H1 (cell line): ENCODE results near the gene TRABD2B. TPM values are rescaled to one million over a fixed set of nuclear protein-coding genes. Genes with fewer than 3 reads are reported as not detected.

ENCODE experiments used
- HDAC2 ChIP-seq, 2 experiments: fragments of 300-600 bp in 1 of 2; sonication (generic) in 1 of 2; IDR thresholded peaks; 2 replicates each; pipeline ENCODE4 v1.6.1; 2011 to 2012; ENCODE audit warnings: low read depth in 2 of 2, low read length in 2 of 2, mild to moderate bottlenecking in 2 of 2, moderate library complexity in 2 of 2, borderline replicate concordance in 1 of 2, inconsistent platforms in 1 of 2
- KDM5A ChIP-seq: fragments of 200-600 bp; IDR thresholded peaks from 2 replicates; pipeline ENCODE4 v1.7.1; 2012; ENCODE audit warnings: mild to moderate bottlenecking, low read length, inconsistent platforms, mixed read lengths
- POU5F1 ChIP-seq: IDR thresholded peaks from 2 replicates; pipeline ENCODE4 v1.6.1; 2011; ENCODE audit warnings: low read depth, mild to moderate bottlenecking, low read length, moderate library complexity
- SP2 ChIP-seq: IDR thresholded peaks from 2 replicates; pipeline ENCODE4 v1.6.1; 2012; ENCODE audit warnings: mild to moderate bottlenecking, low read length, inconsistent platforms
- polyA plus RNA-seq, 7 experiments: library from polyadenylated mRNA; depleted of rRNA in 3 of 7; stranded (reverse) in 5 of 7; unstranded in 2 of 7; fragments of >200 nt in 5 of 7; fragments of 200-250 nt in 2 of 7; gene quantifications; 1 replicate in 5 of 7; 2 replicates in 1 of 7; 4 replicates in 1 of 7; pipeline versions ENCODE4 v1.2.1 to v1.2.3, GENCODE V29; 2011 to 2013; ENCODE audit warnings: missing spikeins in 2 of 7, mixed read lengths in 2 of 7
- total RNA-seq: library from RNA; stranded (reverse); fragmentation: NEBNext Ultra II Directional; extraction: Animal tissue kit (Norgen Biotek cat#: 25700); gene quantifications from 2 replicates; pipeline ENCODE4 v1.2.1, GENCODE V29; 2021
- TF ChIP-seq, protein P1 (sequence below): fragments of 300-600 bp; sonication (generic); IDR thresholded peaks from 2 replicates; pipeline ENCODE4 v1.7.1; 2012; ENCODE audit warnings: low read length, moderate library complexity, mild to moderate bottlenecking, inconsistent platforms; ENCODE audit not compliant: insufficient replicate concordance

Gene TRABD2B
- total and polyA plus RNA-seq, 2 of the 8 experiments (the other 6 are each of a cell fraction or from before 2014, with no cell fraction given) = 0.95 to 3.4 TPM

DNA sequence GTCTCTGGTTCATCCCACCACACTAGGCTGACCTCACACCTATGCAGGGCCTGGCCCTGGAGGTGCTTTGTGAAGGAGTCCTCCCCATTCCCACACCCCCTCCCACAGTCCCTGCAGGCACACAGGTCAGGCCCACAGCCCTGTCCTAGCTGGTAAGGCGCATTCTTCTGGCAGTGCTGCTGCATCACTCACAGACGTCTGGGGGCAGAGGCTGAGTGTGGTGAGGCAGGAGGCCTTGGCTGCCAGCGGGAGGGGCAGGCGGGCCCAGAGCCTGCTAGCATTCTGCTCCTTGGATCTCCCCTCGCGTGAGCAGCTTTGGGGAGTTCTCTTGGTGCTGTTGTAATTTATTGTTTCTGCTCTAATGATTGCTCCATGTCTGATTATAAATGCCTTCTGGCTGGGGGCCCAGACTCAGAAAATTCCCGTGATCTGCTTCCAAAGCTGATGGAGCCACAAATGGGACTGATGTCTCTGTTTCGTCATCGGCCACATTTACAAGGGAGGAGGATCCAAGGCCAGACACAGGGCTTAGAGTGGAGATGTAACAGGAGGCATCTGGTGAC is 62.9 kb downstream of the TRABD2B start (continued):
- TF ChIP-seq, protein P1, sequence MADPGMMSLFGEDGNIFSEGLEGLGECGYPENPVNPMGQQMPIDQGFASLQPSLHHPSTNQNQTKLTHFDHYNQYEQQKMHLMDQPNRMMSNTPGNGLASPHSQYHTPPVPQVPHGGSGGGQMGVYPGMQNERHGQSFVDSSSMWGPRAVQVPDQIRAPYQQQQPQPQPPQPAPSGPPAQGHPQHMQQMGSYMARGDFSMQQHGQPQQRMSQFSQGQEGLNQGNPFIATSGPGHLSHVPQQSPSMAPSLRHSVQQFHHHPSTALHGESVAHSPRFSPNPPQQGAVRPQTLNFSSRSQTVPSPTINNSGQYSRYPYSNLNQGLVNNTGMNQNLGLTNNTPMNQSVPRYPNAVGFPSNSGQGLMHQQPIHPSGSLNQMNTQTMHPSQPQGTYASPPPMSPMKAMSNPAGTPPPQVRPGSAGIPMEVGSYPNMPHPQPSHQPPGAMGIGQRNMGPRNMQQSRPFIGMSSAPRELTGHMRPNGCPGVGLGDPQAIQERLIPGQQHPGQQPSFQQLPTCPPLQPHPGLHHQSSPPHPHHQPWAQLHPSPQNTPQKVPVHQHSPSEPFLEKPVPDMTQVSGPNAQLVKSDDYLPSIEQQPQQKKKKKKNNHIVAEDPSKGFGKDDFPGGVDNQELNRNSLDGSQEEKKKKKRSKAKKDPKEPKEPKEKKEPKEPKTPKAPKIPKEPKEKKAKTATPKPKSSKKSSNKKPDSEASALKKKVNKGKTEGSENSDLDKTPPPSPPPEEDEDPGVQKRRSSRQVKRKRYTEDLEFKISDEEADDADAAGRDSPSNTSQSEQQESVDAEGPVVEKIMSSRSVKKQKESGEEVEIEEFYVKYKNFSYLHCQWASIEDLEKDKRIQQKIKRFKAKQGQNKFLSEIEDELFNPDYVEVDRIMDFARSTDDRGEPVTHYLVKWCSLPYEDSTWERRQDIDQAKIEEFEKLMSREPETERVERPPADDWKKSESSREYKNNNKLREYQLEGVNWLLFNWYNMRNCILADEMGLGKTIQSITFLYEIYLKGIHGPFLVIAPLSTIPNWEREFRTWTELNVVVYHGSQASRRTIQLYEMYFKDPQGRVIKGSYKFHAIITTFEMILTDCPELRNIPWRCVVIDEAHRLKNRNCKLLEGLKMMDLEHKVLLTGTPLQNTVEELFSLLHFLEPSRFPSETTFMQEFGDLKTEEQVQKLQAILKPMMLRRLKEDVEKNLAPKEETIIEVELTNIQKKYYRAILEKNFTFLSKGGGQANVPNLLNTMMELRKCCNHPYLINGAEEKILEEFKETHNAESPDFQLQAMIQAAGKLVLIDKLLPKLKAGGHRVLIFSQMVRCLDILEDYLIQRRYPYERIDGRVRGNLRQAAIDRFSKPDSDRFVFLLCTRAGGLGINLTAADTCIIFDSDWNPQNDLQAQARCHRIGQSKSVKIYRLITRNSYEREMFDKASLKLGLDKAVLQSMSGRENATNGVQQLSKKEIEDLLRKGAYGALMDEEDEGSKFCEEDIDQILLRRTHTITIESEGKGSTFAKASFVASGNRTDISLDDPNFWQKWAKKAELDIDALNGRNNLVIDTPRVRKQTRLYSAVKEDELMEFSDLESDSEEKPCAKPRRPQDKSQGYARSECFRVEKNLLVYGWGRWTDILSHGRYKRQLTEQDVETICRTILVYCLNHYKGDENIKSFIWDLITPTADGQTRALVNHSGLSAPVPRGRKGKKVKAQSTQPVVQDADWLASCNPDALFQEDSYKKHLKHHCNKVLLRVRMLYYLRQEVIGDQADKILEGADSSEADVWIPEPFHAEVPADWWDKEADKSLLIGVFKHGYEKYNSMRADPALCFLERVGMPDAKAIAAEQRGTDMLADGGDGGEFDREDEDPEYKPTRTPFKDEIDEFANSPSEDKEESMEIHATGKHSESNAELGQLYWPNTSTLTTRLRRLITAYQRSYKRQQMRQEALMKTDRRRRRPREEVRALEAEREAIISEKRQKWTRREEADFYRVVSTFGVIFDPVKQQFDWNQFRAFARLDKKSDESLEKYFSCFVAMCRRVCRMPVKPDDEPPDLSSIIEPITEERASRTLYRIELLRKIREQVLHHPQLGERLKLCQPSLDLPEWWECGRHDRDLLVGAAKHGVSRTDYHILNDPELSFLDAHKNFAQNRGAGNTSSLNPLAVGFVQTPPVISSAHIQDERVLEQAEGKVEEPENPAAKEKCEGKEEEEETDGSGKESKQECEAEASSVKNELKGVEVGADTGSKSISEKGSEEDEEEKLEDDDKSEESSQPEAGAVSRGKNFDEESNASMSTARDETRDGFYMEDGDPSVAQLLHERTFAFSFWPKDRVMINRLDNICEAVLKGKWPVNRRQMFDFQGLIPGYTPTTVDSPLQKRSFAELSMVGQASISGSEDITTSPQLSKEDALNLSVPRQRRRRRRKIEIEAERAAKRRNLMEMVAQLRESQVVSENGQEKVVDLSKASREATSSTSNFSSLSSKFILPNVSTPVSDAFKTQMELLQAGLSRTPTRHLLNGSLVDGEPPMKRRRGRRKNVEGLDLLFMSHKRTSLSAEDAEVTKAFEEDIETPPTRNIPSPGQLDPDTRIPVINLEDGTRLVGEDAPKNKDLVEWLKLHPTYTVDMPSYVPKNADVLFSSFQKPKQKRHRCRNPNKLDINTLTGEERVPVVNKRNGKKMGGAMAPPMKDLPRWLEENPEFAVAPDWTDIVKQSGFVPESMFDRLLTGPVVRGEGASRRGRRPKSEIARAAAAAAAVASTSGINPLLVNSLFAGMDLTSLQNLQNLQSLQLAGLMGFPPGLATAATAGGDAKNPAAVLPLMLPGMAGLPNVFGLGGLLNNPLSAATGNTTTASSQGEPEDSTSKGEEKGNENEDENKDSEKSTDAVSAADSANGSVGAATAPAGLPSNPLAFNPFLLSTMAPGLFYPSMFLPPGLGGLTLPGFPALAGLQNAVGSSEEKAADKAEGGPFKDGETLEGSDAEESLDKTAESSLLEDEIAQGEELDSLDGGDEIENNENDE = no peak
- no peak for TF ChIP-seq KDM5A
- no peak for TF ChIP-seq SP2
- TF ChIP-seq HDAC2 (IDR thresholded peaks at IDR 0.05; ENCODE audit: borderline replicate concordance in 1 of 2, low read depth in 2 of 2, low read length in 2 of 2) = no peak
- no peak for TF ChIP-seq POU5F1
